ENCODE measurements around the gene PTGES3L. TPM values are rescaled to one million over a fixed set of nuclear protein-coding genes. Genes with fewer than 3 reads are reported as not detected.

The PTGES3L gene
- total and polyA plus RNA-seq, 2 of the 13 experiments (the other 11 are each of a cell fraction or from before 2014, with no cell fraction given): 1.2 to 2.9 TPM

DNA sequence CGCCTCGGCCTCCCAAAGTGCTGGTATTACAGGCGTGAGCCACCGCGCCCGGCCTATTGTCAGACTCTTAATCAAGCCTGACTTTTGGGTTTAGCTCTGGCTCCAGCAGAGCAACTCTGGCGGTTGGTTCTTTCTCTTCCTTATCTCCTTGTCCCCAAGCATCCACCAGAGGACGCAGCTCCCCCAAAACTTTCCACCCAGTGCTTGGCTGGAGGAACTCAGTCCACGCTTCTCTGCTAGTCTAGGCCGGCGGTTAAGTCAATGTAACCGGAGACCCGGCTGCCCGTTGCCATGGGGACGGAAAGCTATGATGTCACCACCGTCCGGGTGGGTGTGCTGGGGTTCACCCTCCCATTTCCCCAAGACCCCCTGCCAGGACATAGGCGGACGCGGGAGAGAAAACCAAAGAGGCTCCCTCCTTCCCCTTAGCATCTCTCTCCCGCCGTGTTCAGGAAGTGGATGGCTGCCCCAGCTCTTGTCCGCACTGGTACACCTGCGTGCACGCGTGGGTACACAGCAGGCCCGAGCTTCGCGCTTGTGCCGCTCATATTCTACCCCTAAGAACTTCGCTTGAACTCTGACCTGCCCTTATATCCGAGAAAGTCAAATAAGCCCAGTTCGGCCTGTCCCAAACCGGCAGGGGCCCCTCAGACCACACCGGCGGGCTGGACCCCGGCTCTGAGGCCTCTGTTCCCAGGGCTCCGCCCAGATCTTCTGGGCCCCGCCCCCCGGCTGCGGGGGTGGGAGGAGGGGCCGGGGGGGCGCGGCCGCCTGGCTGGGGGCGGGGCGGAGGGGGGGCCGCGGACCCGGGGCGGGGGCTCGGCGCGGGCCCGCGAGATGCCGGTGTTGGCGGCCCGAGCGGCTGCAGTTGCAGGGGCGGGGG is 44.8 kb upstream of the PTGES3L start, which contains the start of gene RND2 (continued):
- TF ChIP-seq RERE (CRISPR knock-in tag; IDR thresholded peaks at IDR 0.05; ENCODE audit: low read depth): no peak
- peak; percentile 53; the same call in 1 of the 2 replicates for TF ChIP-seq FOXK1 (CRISPR knock-in tag; IDR thresholded peaks at IDR 0.05; ENCODE audit: borderline replicate concordance, low read depth)
- TF ChIP-seq GLI4 (CRISPR knock-in tag; IDR thresholded peaks at IDR 0.05; ENCODE audit: borderline replicate concordance): no peak
- TF ChIP-seq SSRP1 (CRISPR knock-in tag; IDR thresholded peaks at IDR 0.05): no peak
- TF ChIP-seq ZNF570 (CRISPR knock-in tag; IDR thresholded peaks at IDR 0.05; ENCODE audit: borderline replicate concordance): no peak
- TF ChIP-seq TAF1 (CRISPR knock-in tag; IDR thresholded peaks at IDR 0.05): no peak
- TF ChIP-seq TGIF2 (CRISPR knock-in tag; IDR thresholded peaks at IDR 0.05): no peak
- TF ChIP-seq, protein P1, sequence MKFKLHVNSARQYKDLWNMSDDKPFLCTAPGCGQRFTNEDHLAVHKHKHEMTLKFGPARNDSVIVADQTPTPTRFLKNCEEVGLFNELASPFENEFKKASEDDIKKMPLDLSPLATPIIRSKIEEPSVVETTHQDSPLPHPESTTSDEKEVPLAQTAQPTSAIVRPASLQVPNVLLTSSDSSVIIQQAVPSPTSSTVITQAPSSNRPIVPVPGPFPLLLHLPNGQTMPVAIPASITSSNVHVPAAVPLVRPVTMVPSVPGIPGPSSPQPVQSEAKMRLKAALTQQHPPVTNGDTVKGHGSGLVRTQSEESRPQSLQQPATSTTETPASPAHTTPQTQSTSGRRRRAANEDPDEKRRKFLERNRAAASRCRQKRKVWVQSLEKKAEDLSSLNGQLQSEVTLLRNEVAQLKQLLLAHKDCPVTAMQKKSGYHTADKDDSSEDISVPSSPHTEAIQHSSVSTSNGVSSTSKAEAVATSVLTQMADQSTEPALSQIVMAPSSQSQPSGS (CRISPR knock-in tag; IDR thresholded peaks at IDR 0.05): peak; percentile 97
- 0 out of 2 replicates have a peak, but pooled peaks have one; percentile 19 for TF ChIP-seq HIVEP1 (CRISPR knock-in tag; IDR thresholded peaks at IDR 0.05)
- peak; percentile 59; the same call in 1 of the 2 replicates for TF ChIP-seq ZBTB42 (CRISPR knock-in tag; IDR thresholded peaks at IDR 0.05)
- TF ChIP-seq FOXO1 (CRISPR knock-in tag; IDR thresholded peaks at IDR 0.05): peak; percentile 37; the same call in 1 of the 2 replicates
- no peak for TF ChIP-seq ZNF737 (CRISPR knock-in tag; IDR thresholded peaks at IDR 0.05; ENCODE audit: borderline replicate concordance)
- TF ChIP-seq NFKB2 (CRISPR knock-in tag; IDR thresholded peaks at IDR 0.05; ENCODE audit: borderline replicate concordance): peak; percentile 65; the same call in 1 of the 2 replicates
- no peak for TF ChIP-seq ZNF761 (CRISPR knock-in tag; conservative IDR thresholded peaks at IDR 0.05)
- TF ChIP-seq RFX5 (IDR thresholded peaks at IDR 0.05; ENCODE audit: low read depth, low read length): peak; percentile 75
- TF ChIP-seq ZBTB20 (CRISPR knock-in tag; IDR thresholded peaks at IDR 0.05; ENCODE audit: borderline replicate concordance, low read depth): no peak
- TF ChIP-seq, protein P2, sequence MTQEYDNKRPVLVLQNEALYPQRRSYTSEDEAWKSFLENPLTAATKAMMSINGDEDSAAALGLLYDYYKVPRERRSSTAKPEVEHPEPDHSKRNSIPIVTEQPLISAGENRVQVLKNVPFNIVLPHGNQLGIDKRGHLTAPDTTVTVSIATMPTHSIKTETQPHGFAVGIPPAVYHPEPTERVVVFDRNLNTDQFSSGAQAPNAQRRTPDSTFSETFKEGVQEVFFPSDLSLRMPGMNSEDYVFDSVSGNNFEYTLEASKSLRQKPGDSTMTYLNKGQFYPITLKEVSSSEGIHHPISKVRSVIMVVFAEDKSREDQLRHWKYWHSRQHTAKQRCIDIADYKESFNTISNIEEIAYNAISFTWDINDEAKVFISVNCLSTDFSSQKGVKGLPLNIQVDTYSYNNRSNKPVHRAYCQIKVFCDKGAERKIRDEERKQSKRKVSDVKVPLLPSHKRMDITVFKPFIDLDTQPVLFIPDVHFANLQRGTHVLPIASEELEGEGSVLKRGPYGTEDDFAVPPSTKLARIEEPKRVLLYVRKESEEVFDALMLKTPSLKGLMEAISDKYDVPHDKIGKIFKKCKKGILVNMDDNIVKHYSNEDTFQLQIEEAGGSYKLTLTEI (CRISPR knock-in tag; conservative IDR thresholded peaks at IDR 0.05): no peak

Data from HepG2 (cell line).